H1 (cell line): ENCODE measurements around the gene RCAN2. TPM values are rescaled to one million over a fixed set of nuclear protein-coding genes. Genes with fewer than 3 reads are reported as not detected.

Experiments used
- CTCF ChIA-PET: fragments of 300-600 bp; sonication (Branson Sonifier 250); formaldehyde crosslinking; loops from one replicate; lab custom pipeline; 2021; ENCODE audit not compliant: partially characterized antibody; lab: Charles Lee
- POLR2A ChIA-PET: fragments of 300-600 bp; sonication (Branson Sonifier 250); formaldehyde crosslinking; loops from one replicate; lab custom pipeline; 2021; ENCODE audit warnings: inconsistent platforms; ENCODE audit not compliant: partially characterized antibody; lab: Charles Lee
- DNase-seq, 2 experiments: peaks; one replicate each; pipeline versions ENCODE4 v3.0.0 to v3.0.0-alpha.2; 2010 to 2022; ENCODE audit warnings: low spot score in 2 of 2, low read depth in 1 of 2, mixed read lengths in 1 of 2
- FAIRE-seq: peaks from 2 replicates; lab custom pipeline; 2011; peaks lifted over from hg19 to GRCh38; lab: Jason Lieb, UNC
- H2AFZ ChIP-seq: 2 replicates; pipeline ENCODE4 v1.8.1; 2012; ENCODE audit warnings: low read length, inconsistent platforms
- H2AK5ac ChIP-seq: 2 replicates; pipeline ENCODE4 v1.6.1; 2013; ENCODE audit warnings: low read depth, low read length
- H2BK120ac ChIP-seq: replicated peaks from 2 replicates; pipeline ENCODE3; 2013; ENCODE audit warnings: low read depth, low read length, inconsistent platforms
- H2BK12ac ChIP-seq: 2 replicates; pipeline ENCODE4 v1.6.1; 2013; ENCODE audit warnings: low read depth, low read length
- H2BK15ac ChIP-seq: 2 replicates; pipeline ENCODE4 v1.6.1; 2013; ENCODE audit warnings: low read length
- H2BK20ac ChIP-seq: 2 replicates; pipeline ENCODE4 v1.6.1; 2013; ENCODE audit warnings: low read length
- H2BK5ac ChIP-seq: 2 replicates; pipeline ENCODE4 v1.6.1; 2013; ENCODE audit warnings: low read depth, low read length
- H3K14ac ChIP-seq: 2 replicates; pipeline ENCODE4 v1.6.1; 2013; ENCODE audit warnings: inconsistent platforms; ENCODE audit not compliant: insufficient read length
- H3K18ac ChIP-seq: 2 replicates; pipeline ENCODE4 v1.6.1; 2013; ENCODE audit warnings: low read length; ENCODE audit errors: extremely low read depth
- H3K23ac ChIP-seq: 2 replicates; pipeline ENCODE4 v1.6.1; 2013; ENCODE audit warnings: inconsistent platforms; ENCODE audit not compliant: insufficient read length
- H3K23me2 ChIP-seq: 2 replicates; pipeline ENCODE4 v1.6.1; 2013; ENCODE audit warnings: low read depth, low read length
- H3K27ac ChIP-seq: 2 replicates; pipeline ENCODE4 v1.6.1; 2011; ENCODE audit warnings: low read depth, low read length, inconsistent platforms
- H3K27me3 ChIP-seq, 4 experiments: replicated peaks in 1 of 4; 1 replicate in 1 of 4; 2 replicates in 3 of 4; pipeline versions ENCODE4 v1.6.1 to v1.8.1; 2011 to 2013; ENCODE audit warnings: low read length in 3 of 4, mild to moderate bottlenecking in 3 of 4, inconsistent platforms in 2 of 4, mixed read lengths in 2 of 4, moderate library complexity in 1 of 4; ENCODE audit not compliant: control insufficient read depth in 3 of 4, insufficient read depth in 3 of 4; ENCODE audit errors: extremely low read depth in 1 of 4
- H3K36me3 ChIP-seq, 4 experiments: 2 replicates each; pipeline versions ENCODE4 v1.6.1 to v1.8.1; 2011 to 2013; ENCODE audit warnings: mild to moderate bottlenecking in 4 of 4, low read length in 3 of 4, moderate library complexity in 2 of 4, control low read depth in 1 of 4, inconsistent platforms in 1 of 4; ENCODE audit not compliant: insufficient read depth in 4 of 4, control insufficient read depth in 2 of 4
- H3K4ac ChIP-seq: replicated peaks from 2 replicates; pipeline ENCODE3; 2013; ENCODE audit warnings: low read length, low read depth, mixed read lengths, inconsistent platforms; ENCODE audit not compliant: insufficient read length
- H3K4me1 ChIP-seq, 4 experiments: replicated peaks in 1 of 4; 1 replicate in 1 of 4; 2 replicates in 3 of 4; pipeline versions ENCODE4 v1.6.1 to v1.8.1; 2011 to 2013; ENCODE audit warnings: low read length in 3 of 4, inconsistent platforms in 2 of 4, mixed read lengths in 1 of 4; ENCODE audit not compliant: insufficient read depth in 4 of 4, control insufficient read depth in 3 of 4
- H3K4me2 ChIP-seq, 2 experiments: 2 replicates each; pipeline versions ENCODE4 v1.6.1 to v1.8.1; 2011 to 2013; ENCODE audit warnings: low read depth in 2 of 2, low read length in 2 of 2, control low read depth in 1 of 2, inconsistent platforms in 1 of 2, mild to moderate bottlenecking in 1 of 2; ENCODE audit not compliant: insufficient read depth in 1 of 2
- H3K4me3 ChIP-seq, 4 experiments: fragments of 200-600, 300-600 bp in 1 of 4; sonication (generic), shearing (Covaris generic), sonication (Bioruptor Twin) in 1 of 4; 2 replicates each; pipeline versions ENCODE4 v1.5.1 to v1.8.1; 2011 to 2016; ENCODE audit warnings: low read length in 4 of 4, low read depth in 3 of 4, control low read depth in 2 of 4, inconsistent platforms in 2 of 4, mild to moderate bottlenecking in 2 of 4, mixed read lengths in 1 of 4, moderate library complexity in 1 of 4; ENCODE audit not compliant: insufficient read depth in 2 of 4; ENCODE audit errors: extremely low read depth in 1 of 4
- H3K56ac ChIP-seq: replicated peaks from 2 replicates; pipeline ENCODE3; 2013; ENCODE audit warnings: low read depth, mild to moderate bottlenecking, mixed read lengths, low read length, inconsistent platforms; ENCODE audit not compliant: insufficient read length
- H3K79me1 ChIP-seq: 2 replicates; pipeline ENCODE4 v1.6.1; 2013; ENCODE audit warnings: low read depth, low read length, control low read depth
- H3K79me2 ChIP-seq, 2 experiments: 2 replicates each; pipeline versions ENCODE4 v1.6.1 to v1.8.1; 2012 to 2013; ENCODE audit warnings: low read length in 2 of 2, mild to moderate bottlenecking in 2 of 2, inconsistent platforms in 1 of 2; ENCODE audit not compliant: insufficient read depth in 2 of 2, control insufficient read depth in 1 of 2
- H3K9ac ChIP-seq, 4 experiments: replicated peaks in 1 of 4; 1 replicate in 1 of 4; 2 replicates in 3 of 4; pipeline versions ENCODE4 v1.6.1 to v1.8.1; 2011 to 2013; ENCODE audit warnings: low read depth in 3 of 4, low read length in 3 of 4, control low read depth in 2 of 4, mild to moderate bottlenecking in 2 of 4, moderate library complexity in 2 of 4, inconsistent platforms in 1 of 4; ENCODE audit errors: extremely low read depth in 1 of 4
- H3K9me3 ChIP-seq, 2 experiments: 2 replicates each; pipeline versions ENCODE4 v1.6.1 to v1.8.1; 2012 to 2013; ENCODE audit warnings: mild to moderate bottlenecking in 2 of 2, moderate library complexity in 2 of 2, control low read depth in 1 of 2, inconsistent platforms in 1 of 2, low read depth in 1 of 2, low read length in 1 of 2, mixed read lengths in 1 of 2; ENCODE audit not compliant: insufficient read depth in 2 of 2
- H4K20me1 ChIP-seq, 2 experiments: replicated peaks in 1 of 2; 2 replicates each; pipeline versions ENCODE3 to v1.8.1; 2011 to 2013; ENCODE audit warnings: inconsistent platforms in 2 of 2, low read length in 2 of 2, mild to moderate bottlenecking in 1 of 2; ENCODE audit not compliant: insufficient read depth in 2 of 2, control insufficient read depth in 1 of 2
- H4K5ac ChIP-seq: 2 replicates; pipeline ENCODE4 v1.6.1; 2013; ENCODE audit warnings: low read length, low read depth, mixed read lengths, inconsistent platforms; ENCODE audit not compliant: insufficient read length
- H4K8ac ChIP-seq: 2 replicates; pipeline ENCODE4 v1.8.0; 2013; ENCODE audit warnings: mild to moderate bottlenecking, moderate library complexity, low read length, inconsistent platforms; ENCODE audit not compliant: insufficient read depth; ENCODE audit errors: extremely low read depth
- H4K91ac ChIP-seq: replicated peaks from 2 replicates; pipeline ENCODE3; 2013; ENCODE audit warnings: low read length, mixed read lengths, inconsistent platforms; ENCODE audit not compliant: insufficient read length
- ATF3 ChIP-seq: IDR thresholded peaks from 2 replicates; pipeline ENCODE4 v1.6.1; 2011; ENCODE audit warnings: low read depth, mild to moderate bottlenecking, low read length; ENCODE audit not compliant: insufficient read depth
- HDAC2 ChIP-seq, 2 experiments: fragments of 300-600 bp in 1 of 2; sonication (generic) in 1 of 2; IDR thresholded peaks; 2 replicates each; pipeline ENCODE4 v1.6.1; 2011 to 2012; ENCODE audit warnings: low read depth in 2 of 2, low read length in 2 of 2, mild to moderate bottlenecking in 2 of 2, moderate library complexity in 2 of 2, borderline replicate concordance in 1 of 2, inconsistent platforms in 1 of 2
- POLR2AphosphoS5 ChIP-seq: IDR thresholded peaks from 2 replicates; pipeline ENCODE4 v1.6.1; 2011; ENCODE audit warnings: low read depth, low read length
- POU5F1 ChIP-seq: IDR thresholded peaks from 2 replicates; pipeline ENCODE4 v1.6.1; 2011; ENCODE audit warnings: low read depth, mild to moderate bottlenecking, low read length, moderate library complexity
- WGBS, 2 experiments: shearing (Covaris generic) in 1 of 2; methylation state at CpG; one replicate each; pipeline versions ENCODE4 v1.1.6 to v1.1.7; 2013 to 2015; ENCODE audit warnings: low lambda C conversion rate in 2 of 2, mixed read lengths in 2 of 2, inconsistent platforms in 1 of 2, low coverage in 1 of 2, missing lambda C conversion rate in 1 of 2; ENCODE audit not compliant: insufficient replicate concordance in 2 of 2, insufficient coverage in 1 of 2, insufficient read length in 1 of 2; ENCODE audit errors: extremely low coverage in 1 of 2, missing lambda C conversion rate in 1 of 2; 5-methylcytosine and 5-hydroxymethylcytosine counted together
- polyA plus RNA-seq, 7 experiments: library from polyadenylated mRNA; depleted of rRNA in 3 of 7; stranded (reverse) in 5 of 7; unstranded in 2 of 7; fragments of >200 nt in 5 of 7; fragments of 200-250 nt in 2 of 7; gene quantifications; 1 replicate in 5 of 7; 2 replicates in 1 of 7; 4 replicates in 1 of 7; pipeline versions ENCODE4 v1.2.1 to v1.2.3, GENCODE V29; 2011 to 2013; ENCODE audit warnings: missing spikeins in 2 of 7, mixed read lengths in 2 of 7
- total RNA-seq: library from RNA; stranded (reverse); fragmentation: NEBNext Ultra II Directional; extraction: Animal tissue kit (Norgen Biotek cat#: 25700); gene quantifications from 2 replicates; pipeline ENCODE4 v1.2.1, GENCODE V29; 2021

Gene RCAN2
- total and polyA plus RNA-seq, 2 of the 8 experiments (the other 6 are each of a cell fraction or from before 2014, with no cell fraction given), result 5.0 to 8.5 TPM

- Histone ChIP-seq H4K20me1 (no peaks in the 10 kb centered on the region), H3K36me3 (no peaks in the 10 kb centered on the region), H2AFZ (no peak overlapping the region), H2BK20ac (no peak overlapping the region), H2BK5ac (no peak overlapping the region), H2BK15ac (no peak overlapping the region), H3K23me2 (no peaks in the 10 kb centered on the region), H2BK120ac (no peak overlapping the region), H2BK12ac (no peak overlapping the region), H3K4me3 (no peak overlapping the region), H3K9me3 (no peaks in the 10 kb centered on the region), H3K56ac (no peak overlapping the region), H3K27ac (no peak overlapping the region), H3K14ac (no peak overlapping the region), H3K23ac (no peak overlapping the region), H3K79me2 (no peaks in the 10 kb centered on the region), H4K5ac (no peak overlapping the region), H3K27me3 (peaks cover 0 to 6% (median 0%) of the 10 kb centered on the region in 4 experiments; a peak in 2 of 7 replicates), H2AK5ac (no peak overlapping the region), H3K4me2 (no peak overlapping the region), H3K18ac (no peak overlapping the region), H3K9ac (no peak overlapping the region), H3K4me1 (no peaks in the 10 kb centered on the region), H3K79me1 (no peaks in the 10 kb centered on the region), H4K91ac (no peak overlapping the region), H3K4ac (no peak overlapping the region), H4K8ac (no peak overlapping the region)
- TF ChIP-seq POLR2AphosphoS5 (no peak), HDAC2 (IDR thresholded peaks at IDR 0.05; ENCODE audit: borderline replicate concordance in 1 of 2, low read depth in 2 of 2, low read length in 2 of 2) (no peak), ATF3 (no peak), POU5F1 (no peak)
- FAIRE-seq (no peak), DNase-seq (no peak)
- POLR2A ChIA-PET, result no interaction called here
- CTCF ChIA-PET, result interaction anchor here (0.6 to 1.2 kb wide), 7 partner anchors 21 to 1670 kb away, joined by 3 to 4 read pairs (median 3); no protein-coding TSS in a partner anchor
- 84% methylated on average over 3 of the region's 4 CpGs; no CpG with 5 or more reads in 1 of the 2 experiments for WGBS, 2 experiments
Measured at GRCh38 chr6:46215777-46216176, 275.5 kb downstream of the RCAN2 start.
